GM23338 (cell line): Measurements from ENCODE around the gene PXMP2. TPM values are rescaled to one million over a fixed set of nuclear protein-coding genes. Genes with fewer than 3 reads are reported as not detected.

ENCODE experiments used
- ATAC-seq: fragments of 200-7000 bp; cut with Tn5 transposase; 3 replicates; pipeline ENCODE4 v1.9.1; 2020
- DNase-seq: peaks from one replicate; pipeline ENCODE4 v3.0.0-alpha.2; 2015; ENCODE audit warnings: low spot score
- H2AFZ ChIP-seq: fragments of 200-600 bp; sonication (generic); 2 replicates; pipeline ENCODE4 v1.8.0; 2016; ENCODE audit warnings: antibody characterized with exemption, mild to moderate bottlenecking, moderate library complexity
- H3F3A ChIP-seq: fragments of 200-600 bp; sonication (generic); replicated peaks from 2 replicates; pipeline ENCODE4 v1.8.0; 2017; ENCODE audit warnings: antibody characterized with exemption, mixed run types, low read depth
- H3K27ac ChIP-seq: fragments of 200-600 bp; sonication (generic); 2 replicates; pipeline ENCODE4 v1.6.1; 2016; ENCODE audit warnings: low read depth
- H3K27me3 ChIP-seq: fragments of 200-600 bp; sonication (generic); 2 replicates; pipeline ENCODE4 v1.8.0; 2016; ENCODE audit warnings: mild to moderate bottlenecking, mixed run types, moderate library complexity; ENCODE audit not compliant: insufficient read depth
- H3K36me3 ChIP-seq: fragments of 200-600 bp; sonication (generic); 2 replicates; pipeline ENCODE4 v1.8.0; 2016; ENCODE audit warnings: mild to moderate bottlenecking; ENCODE audit not compliant: insufficient read depth
- H3K4me1 ChIP-seq: fragments of 200-600 bp; sonication (generic); 2 replicates; pipeline ENCODE4 v1.8.0; 2016; ENCODE audit warnings: mild to moderate bottlenecking, moderate library complexity; ENCODE audit not compliant: insufficient read depth
- H3K4me2 ChIP-seq: fragments of 200-600 bp; sonication (generic); 2 replicates; pipeline ENCODE4 v1.7.1; 2017; ENCODE audit warnings: mixed run types
- H3K4me3 ChIP-seq: fragments of 200-600 bp; sonication (generic); 2 replicates; pipeline ENCODE4 v1.6.1; 2016; ENCODE audit warnings: mixed run types
- H3K79me2 ChIP-seq: fragments of 200-600 bp; sonication (generic); replicated peaks from 2 replicates; pipeline ENCODE4 v1.8.0; 2017; ENCODE audit warnings: mild to moderate bottlenecking; ENCODE audit not compliant: insufficient read depth
- H3K9me2 ChIP-seq: fragments of 200-600 bp; sonication (generic); 2 replicates; pipeline ENCODE4 v1.8.0; 2017; ENCODE audit not compliant: insufficient read depth
- H4K20me1 ChIP-seq: fragments of 200-600 bp; sonication (generic); replicated peaks from 2 replicates; pipeline ENCODE4 v1.8.0; 2017; ENCODE audit warnings: mild to moderate bottlenecking; ENCODE audit not compliant: insufficient read depth
- H3K27ac Mint-ChIP-seq: 2 replicates; pipeline ENCODE4 v1.8.0; 2020; ENCODE audit warnings: inconsistent platforms, mild to moderate bottlenecking, moderate library complexity, mixed read lengths
- H3K27me3 Mint-ChIP-seq: 3 replicates; pipeline ENCODE4 v1.8.0; 2022; ENCODE audit warnings: low read depth, mild to moderate bottlenecking, moderate library complexity, mixed read lengths, inconsistent platforms; ENCODE audit not compliant: insufficient read depth, poor library complexity
- H3K36me3 Mint-ChIP-seq: 3 replicates; pipeline ENCODE4 v1.8.0; 2021; ENCODE audit warnings: low read depth, mild to moderate bottlenecking, inconsistent platforms, moderate library complexity, mixed read lengths
- H3K4me1 Mint-ChIP-seq: 3 replicates; pipeline ENCODE4 v1.8.0; 2020; ENCODE audit warnings: mild to moderate bottlenecking, inconsistent platforms, mixed read lengths
- H3K4me3 Mint-ChIP-seq: 3 replicates; pipeline ENCODE4 v1.8.0; 2021; ENCODE audit warnings: moderate library complexity, mild to moderate bottlenecking, inconsistent platforms, mixed read lengths
- H3K9me3 Mint-ChIP-seq: 3 replicates; pipeline ENCODE4 v1.8.0; 2020; ENCODE audit warnings: moderate library complexity, mild to moderate bottlenecking, inconsistent platforms, mixed read lengths
- EZH2 ChIP-seq: fragments of 200-600 bp; sonication (generic); IDR thresholded peaks from one replicate; pipeline ENCODE4 v1.8.0; 2017; ENCODE audit warnings: antibody characterized with exemption, mild to moderate bottlenecking, low read depth; ENCODE audit not compliant: unreplicated experiment
- POLR2AphosphoS5 ChIP-seq: IDR thresholded peaks from 2 replicates; pipeline ENCODE4 v1.6.1; 2016; ENCODE audit warnings: antibody characterized with exemption, low read depth
- REST ChIP-seq: IDR thresholded peaks from one replicate; pipeline ENCODE4 v1.6.1; 2018; ENCODE audit warnings: antibody characterized with exemption; ENCODE audit not compliant: unreplicated experiment
- ZNF331 ChIP-seq: fragments of 250-450 bp; sonication (Bioruptor Pico); IDR thresholded peaks from 2 replicates; pipeline ENCODE4 v1.5.0; 2020; ENCODE audit warnings: low read depth, mild to moderate bottlenecking, moderate library complexity
- polyA plus RNA-seq: library from polyadenylated mRNA; unstranded; fragments of >200 nt; fragmentation: Nextera tagmentation; extraction: Ambion mirVana; gene quantifications from 2 replicates; pipeline ENCODE4 v1.2.1, GENCODE V29; 2016
- total RNA-seq: library from RNA; depleted of rRNA; stranded (reverse); fragments of >200 nt; shearing (Covaris generic); gene quantifications from 2 replicates; pipeline ENCODE4 v1.2.3, GENCODE V29; 2014
- TF ChIP-seq, protein P1 (sequence below): fragments of 250-450 bp; sonication (Bioruptor Pico); IDR thresholded peaks from 2 replicates; pipeline ENCODE4 v1.5.0; 2020; ENCODE audit warnings: mild to moderate bottlenecking, moderate library complexity

Gene PXMP2
- total and polyA plus RNA-seq, 2 experiments from 2014 or later: 17.3 to 19.7 TPM

DNA sequence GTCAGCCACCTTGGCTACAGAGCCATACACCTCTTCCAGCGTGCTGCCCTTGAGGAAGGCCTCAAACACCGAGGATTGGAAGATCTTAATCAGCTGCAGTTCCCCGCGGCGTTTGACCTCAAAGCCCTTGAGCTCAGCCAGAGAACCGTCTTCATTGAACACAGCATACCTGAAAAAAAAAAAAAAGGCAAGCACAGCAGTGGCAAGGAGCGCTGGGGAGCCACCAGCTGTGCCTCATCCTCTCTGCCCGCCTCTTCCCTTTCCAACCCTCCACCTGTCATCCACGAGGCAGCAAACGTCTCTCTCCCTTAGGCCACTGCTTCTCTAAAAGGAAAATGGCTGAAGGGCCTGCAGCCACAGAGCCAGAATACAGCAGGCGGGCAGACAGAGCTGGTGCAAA lies 26.4 kb upstream of the PXMP2 start (continued):
- TF ChIP-seq, protein P1, sequence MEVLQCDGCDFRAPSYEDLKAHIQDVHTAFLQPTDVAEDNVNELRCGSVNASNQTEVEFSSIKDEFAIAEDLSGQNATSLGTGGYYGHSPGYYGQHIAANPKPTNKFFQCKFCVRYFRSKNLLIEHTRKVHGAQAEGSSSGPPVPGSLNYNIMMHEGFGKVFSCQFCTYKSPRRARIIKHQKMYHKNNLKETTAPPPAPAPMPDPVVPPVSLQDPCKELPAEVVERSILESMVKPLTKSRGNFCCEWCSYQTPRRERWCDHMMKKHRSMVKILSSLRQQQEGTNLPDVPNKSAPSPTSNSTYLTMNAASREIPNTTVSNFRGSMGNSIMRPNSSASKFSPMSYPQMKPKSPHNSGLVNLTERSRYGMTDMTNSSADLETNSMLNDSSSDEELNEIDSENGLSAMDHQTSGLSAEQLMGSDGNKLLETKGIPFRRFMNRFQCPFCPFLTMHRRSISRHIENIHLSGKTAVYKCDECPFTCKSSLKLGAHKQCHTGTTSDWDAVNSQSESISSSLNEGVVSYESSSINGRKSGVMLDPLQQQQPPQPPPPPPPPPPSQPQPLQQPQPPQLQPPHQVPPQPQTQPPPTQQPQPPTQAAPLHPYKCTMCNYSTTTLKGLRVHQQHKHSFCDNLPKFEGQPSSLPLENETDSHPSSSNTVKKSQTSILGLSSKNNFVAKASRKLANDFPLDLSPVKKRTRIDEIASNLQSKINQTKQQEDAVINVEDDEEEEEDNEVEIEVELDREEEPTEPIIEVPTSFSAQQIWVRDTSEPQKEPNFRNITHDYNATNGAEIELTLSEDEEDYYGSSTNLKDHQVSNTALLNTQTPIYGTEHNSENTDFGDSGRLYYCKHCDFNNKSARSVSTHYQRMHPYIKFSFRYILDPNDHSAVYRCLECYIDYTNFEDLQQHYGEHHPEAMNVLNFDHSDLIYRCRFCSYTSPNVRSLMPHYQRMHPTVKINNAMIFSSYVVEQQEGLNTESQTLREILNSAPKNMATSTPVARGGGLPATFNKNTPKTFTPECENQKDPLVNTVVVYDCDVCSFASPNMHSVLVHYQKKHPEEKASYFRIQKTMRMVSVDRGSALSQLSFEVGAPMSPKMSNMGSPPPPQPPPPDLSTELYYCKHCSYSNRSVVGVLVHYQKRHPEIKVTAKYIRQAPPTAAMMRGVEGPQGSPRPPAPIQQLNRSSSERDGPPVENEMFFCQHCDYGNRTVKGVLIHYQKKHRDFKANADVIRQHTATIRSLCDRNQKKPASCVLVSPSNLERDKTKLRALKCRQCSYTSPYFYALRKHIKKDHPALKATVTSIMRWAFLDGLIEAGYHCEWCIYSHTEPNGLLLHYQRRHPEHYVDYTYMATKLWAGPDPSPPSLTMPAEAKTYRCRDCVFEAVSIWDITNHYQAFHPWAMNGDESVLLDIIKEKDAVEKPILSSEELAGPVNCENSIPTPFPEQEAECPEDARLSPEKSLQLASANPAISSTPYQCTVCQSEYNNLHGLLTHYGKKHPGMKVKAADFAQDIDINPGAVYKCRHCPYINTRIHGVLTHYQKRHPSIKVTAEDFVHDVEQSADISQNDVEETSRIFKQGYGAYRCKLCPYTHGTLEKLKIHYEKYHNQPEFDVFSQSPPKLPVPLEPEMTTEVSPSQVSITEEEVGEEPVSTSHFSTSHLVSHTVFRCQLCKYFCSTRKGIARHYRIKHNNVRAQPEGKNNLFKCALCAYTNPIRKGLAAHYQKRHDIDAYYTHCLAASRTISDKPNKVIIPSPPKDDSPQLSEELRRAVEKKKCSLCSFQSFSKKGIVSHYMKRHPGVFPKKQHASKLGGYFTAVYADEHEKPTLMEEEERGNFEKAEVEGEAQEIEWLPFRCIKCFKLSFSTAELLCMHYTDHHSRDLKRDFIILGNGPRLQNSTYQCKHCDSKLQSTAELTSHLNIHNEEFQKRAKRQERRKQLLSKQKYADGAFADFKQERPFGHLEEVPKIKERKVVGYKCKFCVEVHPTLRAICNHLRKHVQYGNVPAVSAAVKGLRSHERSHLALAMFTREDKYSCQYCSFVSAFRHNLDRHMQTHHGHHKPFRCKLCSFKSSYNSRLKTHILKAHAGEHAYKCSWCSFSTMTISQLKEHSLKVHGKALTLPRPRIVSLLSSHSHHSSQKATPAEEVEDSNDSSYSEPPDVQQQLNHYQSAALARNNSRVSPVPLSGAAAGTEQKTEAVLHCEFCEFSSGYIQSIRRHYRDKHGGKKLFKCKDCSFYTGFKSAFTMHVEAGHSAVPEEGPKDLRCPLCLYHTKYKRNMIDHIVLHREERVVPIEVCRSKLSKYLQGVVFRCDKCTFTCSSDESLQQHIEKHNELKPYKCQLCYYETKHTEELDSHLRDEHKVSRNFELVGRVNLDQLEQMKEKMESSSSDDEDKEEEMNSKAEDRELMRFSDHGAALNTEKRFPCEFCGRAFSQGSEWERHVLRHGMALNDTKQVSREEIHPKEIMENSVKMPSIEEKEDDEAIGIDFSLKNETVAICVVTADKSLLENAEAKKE: no peak
- no peak for TF ChIP-seq ZNF331 (CRISPR knock-in tag)
- no peak for TF ChIP-seq REST

- peaks cover 6% of the 10 kb centered on the region for H4K20me1 ChIP-seq
- Mint-ChIP-seq H3K36me3 (peaks cover 99% of the 10 kb centered on the region), H3K4me3 (no peak overlapping the region), H3K27me3 (peaks cover 2% of the 10 kb centered on the region), H3K4me1 (no peaks in the 10 kb centered on the region), H3K27ac (no peak overlapping the region), H3K9me3 (no peaks in the 10 kb centered on the region)
- no peaks in the 10 kb centered on the region for H3K9me2 ChIP-seq
- no peak overlapping the region for H3K4me2 ChIP-seq
- peaks cover 55% of the 10 kb centered on the region for H3K36me3 ChIP-seq
- ATAC-seq (no peak), DNase-seq (no peak)
- H3K27ac ChIP-seq: no peak overlapping the region
- H3K27me3 ChIP-seq: no peaks in the 10 kb centered on the region
- H3K4me1 ChIP-seq: no peaks in the 10 kb centered on the region
- no peak overlapping the region for H2AFZ ChIP-seq
- no peaks in the 10 kb centered on the region for H3K79me2 ChIP-seq
- H3K4me3 ChIP-seq: no peak overlapping the region
- 0 out of 2 replicates have a peak, but pooled peaks cover 12% of the 10 kb centered on the region for H3F3A ChIP-seq
- TF ChIP-seq REST (no peak), POLR2AphosphoS5 (no peak), EZH2 (no peak)
Observed at GRCh38 chr12:132661972-132662371, 25.4 kb upstream of the PXMP2 start.
